ENCODE data around the gene GPR153.
A peak's percentile ranks its signal among the peaks of the same experiment; 100 is the strongest.
"Not testable (repeated sequence)": the region's sequence is repeated elsewhere in the genome, so short reads cannot be mapped to it uniquely, and the experiment has no call there.

The GPR153 gene

GRCh38 chr1:6221210-6221784 lies 39.6 kb downstream of the GPR153 start:
- DNase-seq: no peak

- no peak for DNase-seq
Observed at GRCh38 chr1:6220236-6220635, 40.7 kb downstream of the GPR153 start.

- DNase-seq: not testable (repeated sequence)
Observed at GRCh38 chr1:6219641-6220040, 41.3 kb downstream of the GPR153 start.

- DNase-seq: no peak
Observed at GRCh38 chr1:6218375-6219164, 42.3 kb downstream of the GPR153 start.

- no peak for DNase-seq
Observed at GRCh38 chr1:6212193-6212959, 48.5 kb downstream of the GPR153 start.

DNA sequence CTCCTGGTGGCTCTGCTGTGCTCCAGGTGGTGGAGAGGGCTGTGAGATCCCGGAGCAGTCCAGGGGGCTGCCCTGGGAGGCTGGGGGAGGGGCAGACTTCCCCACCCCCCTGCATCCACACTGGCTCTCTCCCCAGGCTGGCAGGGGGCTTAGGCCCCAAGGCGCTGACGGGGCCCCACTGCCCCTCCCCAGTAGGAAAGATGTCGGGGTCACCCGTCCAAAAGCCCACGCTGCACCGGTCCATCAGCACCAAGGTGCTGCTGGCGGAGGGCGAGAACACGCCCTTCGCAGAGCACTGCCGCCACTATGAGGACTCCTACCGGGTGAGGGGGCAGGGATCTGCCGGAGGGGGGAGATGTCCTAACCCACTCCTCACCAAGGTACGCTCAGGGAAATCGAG lies 49.2 kb downstream of the GPR153 start:
- no peak for DNase-seq

GRCh38 chr1:6210591-6211355 lies 50.1 kb downstream of the GPR153 start:
- DNase-seq: no peak

GRCh38 chr1:6209661-6210580 lies 51.0 kb downstream of the GPR153 start:
- no peak for DNase-seq

DNA sequence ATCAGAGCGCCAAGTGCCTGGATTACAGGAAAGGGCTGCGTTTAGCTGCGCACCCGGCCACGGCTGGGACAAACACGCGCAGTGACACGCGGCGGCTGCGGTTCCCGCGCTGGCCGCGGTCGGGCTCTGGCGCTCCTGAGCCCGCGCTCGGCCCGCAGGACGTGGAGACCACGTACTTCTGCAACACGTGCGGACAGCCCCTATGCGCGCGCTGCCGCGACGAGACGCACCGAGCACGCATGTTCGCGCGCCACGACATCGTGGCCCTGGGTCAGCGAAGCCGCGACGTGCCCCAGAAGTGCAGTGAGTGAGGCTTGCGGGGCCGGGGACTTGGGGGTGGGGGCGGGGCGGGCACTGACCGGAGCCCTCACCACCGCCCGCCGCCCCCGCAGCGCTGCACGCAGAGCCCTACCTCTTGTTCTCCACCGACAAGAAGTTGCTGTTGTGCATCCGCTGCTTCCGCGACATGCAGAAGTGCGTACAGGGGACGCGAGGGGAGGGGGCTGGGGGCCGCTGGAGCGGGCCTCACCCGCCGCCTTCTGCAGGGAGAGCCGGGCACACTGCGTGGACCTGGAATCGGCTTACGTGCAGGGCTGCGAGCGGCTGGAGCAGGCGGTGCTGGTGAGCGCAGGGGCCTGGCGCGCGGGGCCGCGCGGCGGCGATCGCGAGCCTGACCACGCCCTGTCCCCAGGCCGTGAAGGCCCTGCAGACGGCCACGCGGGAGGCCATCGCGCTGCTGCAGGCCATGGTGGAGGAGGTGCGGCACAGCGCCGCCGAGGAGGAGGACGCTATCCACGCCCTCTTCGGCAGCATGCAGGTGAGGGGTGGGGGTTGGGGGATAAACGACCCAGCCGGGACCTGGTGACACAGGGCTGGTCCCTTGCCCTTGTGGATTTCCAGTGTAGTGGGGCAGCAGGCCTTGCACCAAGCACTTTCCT lies 51.9 kb downstream of the GPR153 start:
- DNase-seq: no peak

GRCh38 chr1:6207921-6208320 lies 53.0 kb downstream of the GPR153 start:
- no peak for DNase-seq

- DNase-seq: no peak
Observed at GRCh38 chr1:6207075-6207885, 53.6 kb downstream of the GPR153 start.

DNA sequence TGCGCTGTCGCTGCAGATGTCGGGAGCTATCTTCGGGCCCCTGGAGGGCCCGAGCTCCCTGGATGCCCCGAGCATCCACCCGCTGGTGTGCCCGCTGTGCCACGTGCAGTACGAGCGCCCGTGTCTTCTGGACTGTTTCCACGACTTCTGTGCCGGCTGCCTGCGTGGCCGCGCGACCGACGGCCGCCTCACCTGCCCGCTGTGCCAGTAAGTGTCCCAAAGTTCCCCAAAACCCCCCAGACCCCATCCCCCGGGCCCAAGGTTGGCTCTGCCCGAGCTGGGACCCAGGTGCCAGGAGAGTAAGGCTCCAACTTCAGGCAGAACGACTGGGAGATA lies 54.4 kb downstream of the GPR153 start:
- no peak for DNase-seq

- DNase-seq: no peak
Observed at GRCh38 chr1:6205849-6206519, 54.9 kb downstream of the GPR153 start, which contains the start of gene RNF207. TSS of gene RNF207 (plus strand) at chr1:6206119. CDS start at chr1:6206536, 417 bp downstream.

DNA sequence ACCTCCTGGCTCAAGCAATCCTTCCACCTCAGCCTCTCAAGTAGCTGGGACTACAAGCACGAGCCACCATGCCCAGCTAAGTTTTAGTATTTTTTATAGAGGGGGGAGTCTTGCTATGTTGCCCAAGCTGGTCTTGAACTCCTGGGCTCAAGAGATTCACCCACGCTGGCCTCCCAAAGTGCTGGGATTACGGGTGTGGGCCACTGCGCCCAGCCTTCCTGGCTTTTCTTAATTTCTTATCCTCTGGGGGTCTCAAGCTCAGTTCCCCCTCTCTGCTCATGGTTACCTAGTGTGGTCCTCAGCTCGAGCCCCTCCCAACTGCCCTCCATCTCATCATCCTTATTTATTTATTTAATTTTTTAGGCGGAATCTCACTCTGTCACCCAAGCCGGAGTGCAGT lies 58.6 kb downstream of the GPR153 start:
- DNase-seq: no peak

- no peak for DNase-seq
Observed at GRCh38 chr1:6200188-6200809, 60.6 kb downstream of the GPR153 start.

- peak; percentile 97 for DNase-seq
Observed at GRCh38 chr1:6199298-6200187, 61.4 kb downstream of the GPR153 start, which contains the start of gene RPL22. TSS of gene RPL22 (minus strand) at chr1:6199595. CDS start at chr1:6199573, 22 bp downstream.

- no peak for DNase-seq
Observed at GRCh38 chr1:6198646-6199297, 62.1 kb downstream of the GPR153 start.
